ENCODE data around the gene PITPNB.

Gene PITPNB

DNA sequence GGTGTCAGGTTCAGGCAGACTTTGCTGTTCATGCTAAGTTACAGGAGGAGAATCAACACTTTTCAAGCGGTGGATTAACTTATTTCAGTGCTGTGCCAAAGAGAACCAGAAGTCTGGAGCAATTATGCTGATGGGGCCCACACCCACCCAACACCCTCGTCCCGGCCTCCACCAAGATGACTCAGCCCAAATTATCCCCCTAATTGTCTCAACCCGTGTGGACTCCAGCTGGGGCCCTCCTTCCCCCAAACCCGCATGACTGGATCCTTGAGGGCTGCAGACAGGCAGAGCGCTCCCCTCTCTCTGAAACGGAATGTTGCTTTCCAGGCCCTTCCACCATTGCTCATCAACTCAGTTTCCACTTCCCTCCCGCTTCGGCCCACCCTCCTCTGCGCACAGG lies 82.9 kb downstream of the PITPNB start:
- no peak overlapping the region for H3K4me3 ChIP-seq (ENCODE audit: low read length)
- TF ChIP-seq, protein P1, sequence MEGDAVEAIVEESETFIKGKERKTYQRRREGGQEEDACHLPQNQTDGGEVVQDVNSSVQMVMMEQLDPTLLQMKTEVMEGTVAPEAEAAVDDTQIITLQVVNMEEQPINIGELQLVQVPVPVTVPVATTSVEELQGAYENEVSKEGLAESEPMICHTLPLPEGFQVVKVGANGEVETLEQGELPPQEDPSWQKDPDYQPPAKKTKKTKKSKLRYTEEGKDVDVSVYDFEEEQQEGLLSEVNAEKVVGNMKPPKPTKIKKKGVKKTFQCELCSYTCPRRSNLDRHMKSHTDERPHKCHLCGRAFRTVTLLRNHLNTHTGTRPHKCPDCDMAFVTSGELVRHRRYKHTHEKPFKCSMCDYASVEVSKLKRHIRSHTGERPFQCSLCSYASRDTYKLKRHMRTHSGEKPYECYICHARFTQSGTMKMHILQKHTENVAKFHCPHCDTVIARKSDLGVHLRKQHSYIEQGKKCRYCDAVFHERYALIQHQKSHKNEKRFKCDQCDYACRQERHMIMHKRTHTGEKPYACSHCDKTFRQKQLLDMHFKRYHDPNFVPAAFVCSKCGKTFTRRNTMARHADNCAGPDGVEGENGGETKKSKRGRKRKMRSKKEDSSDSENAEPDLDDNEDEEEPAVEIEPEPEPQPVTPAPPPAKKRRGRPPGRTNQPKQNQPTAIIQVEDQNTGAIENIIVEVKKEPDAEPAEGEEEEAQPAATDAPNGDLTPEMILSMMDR (IDR thresholded peaks at IDR 0.05; ENCODE audit: insufficient read depth, low read depth, low read length, missing control alignments), result no peak
- no peak for DNase-seq (ENCODE audit: low read depth)

DNA sequence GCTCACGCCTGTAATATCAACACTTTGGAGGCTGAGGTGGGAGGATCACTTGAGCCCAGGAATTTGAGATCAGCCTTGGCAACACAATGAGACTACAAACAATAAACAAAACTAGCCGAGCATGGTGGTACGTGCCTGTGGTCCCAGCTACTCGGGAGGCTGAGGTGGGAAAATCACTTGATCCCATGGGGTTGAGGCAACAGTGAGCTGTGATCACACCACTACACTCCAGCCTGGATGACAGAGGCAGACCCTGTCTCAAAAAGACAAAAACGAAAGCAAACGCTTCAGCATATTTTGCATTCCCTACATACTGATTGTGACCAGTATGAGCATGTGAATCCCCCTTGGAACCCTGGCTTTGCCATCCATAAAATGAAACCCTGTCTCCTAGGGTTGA lies 83.6 kb downstream of the PITPNB start:
- H3K4me3 ChIP-seq (ENCODE audit: low read length), result no peak overlapping the region
- TF ChIP-seq, protein P1 (IDR thresholded peaks at IDR 0.05; ENCODE audit: insufficient read depth, low read depth, low read length, missing control alignments), result no peak
- no peak for DNase-seq (ENCODE audit: low read depth)

DNA sequence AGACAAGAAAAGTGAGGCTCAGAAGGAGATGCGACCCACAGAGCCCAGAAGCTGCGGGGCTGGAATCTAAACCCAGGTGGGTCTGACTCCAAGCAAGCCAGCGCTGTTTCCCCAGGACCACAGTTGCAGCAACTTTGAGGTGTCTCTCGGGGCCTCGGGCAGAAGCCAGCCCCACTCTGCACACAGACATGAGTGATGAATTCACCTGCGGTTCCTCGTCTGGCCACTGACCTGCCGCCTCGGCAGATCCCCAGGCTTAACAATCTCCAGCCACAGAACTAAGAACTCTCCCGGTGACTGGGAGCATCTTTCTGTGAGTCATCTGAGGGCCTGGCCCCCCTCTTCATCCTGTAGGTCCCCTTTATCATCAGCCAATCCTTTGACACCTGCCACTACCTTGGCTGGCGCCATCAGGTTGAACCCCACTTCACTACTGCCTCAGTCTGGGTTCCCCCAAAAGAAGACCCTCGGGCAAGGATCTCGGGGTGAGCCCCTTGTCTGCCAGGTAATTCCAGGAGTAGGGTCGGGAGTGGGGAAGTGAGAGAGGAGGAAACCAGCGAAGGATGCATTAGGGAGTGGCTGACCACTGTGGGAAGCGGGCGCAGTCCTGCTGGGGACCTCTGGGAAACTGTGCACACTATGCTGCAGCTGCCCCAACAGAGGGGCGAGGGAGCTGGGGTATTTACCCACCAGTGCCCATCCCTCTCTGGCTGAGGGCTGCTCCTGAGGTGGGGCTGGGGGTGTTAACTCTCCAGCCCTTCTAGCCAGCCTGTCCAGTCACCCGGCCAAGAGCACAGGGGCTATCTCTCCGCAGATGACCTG lies 84.5 kb downstream of the PITPNB start:
- TF ChIP-seq, protein P1 (IDR thresholded peaks at IDR 0.05; ENCODE audit: insufficient read depth, low read depth, low read length, missing control alignments), result no peak
- DNase-seq (ENCODE audit: low read depth), result no peak
- H3K4me3 ChIP-seq (ENCODE audit: low read length), result no peak overlapping the region

DNA sequence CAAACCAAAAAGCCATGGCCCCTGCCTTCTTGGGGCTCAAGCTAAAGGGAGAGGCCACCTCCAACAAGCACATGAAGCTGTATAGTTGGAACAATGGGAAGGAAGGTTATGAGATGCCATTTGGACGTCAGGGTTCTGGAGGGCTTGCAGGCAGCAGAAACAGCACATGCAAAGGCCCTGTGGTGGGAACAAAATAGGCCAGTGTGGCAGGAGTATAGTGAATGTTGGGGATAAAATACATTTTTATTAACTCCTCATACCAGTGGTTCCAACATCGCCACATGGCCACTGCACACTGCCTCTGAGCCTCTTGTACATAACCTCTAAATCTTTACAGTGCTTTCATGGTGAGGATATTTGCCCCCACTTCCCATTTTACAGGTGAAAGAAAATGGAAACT lies 85.3 kb downstream of the PITPNB start:
- no peak for DNase-seq (ENCODE audit: low read depth)
- TF ChIP-seq, protein P1 (IDR thresholded peaks at IDR 0.05; ENCODE audit: insufficient read depth, low read depth, low read length, missing control alignments), result no peak
- H3K4me3 ChIP-seq (ENCODE audit: low read length), result no peak overlapping the region

DNA sequence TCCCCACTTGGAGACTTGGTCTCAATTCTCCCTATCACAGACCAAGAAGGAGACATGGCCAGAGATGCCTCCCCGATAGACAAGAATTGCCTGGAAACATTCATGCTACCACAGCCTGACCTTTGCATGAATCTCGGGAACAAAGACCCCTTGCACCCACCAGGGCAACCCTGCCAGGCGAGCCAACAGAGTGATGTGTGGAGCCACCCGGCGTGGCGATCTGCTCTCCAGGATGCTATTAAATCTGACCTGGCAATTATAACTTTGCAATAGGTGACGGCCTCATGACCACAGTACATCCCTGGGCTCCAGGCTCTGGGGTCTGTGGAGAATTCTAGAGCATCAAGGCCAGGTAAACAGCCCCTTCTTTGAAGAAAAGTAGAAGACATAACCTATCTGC lies 86.5 kb downstream of the PITPNB start:
- no peak for DNase-seq (ENCODE audit: low read depth)
- H3K4me3 ChIP-seq (ENCODE audit: low read length), result no peak overlapping the region
- TF ChIP-seq, protein P1 (IDR thresholded peaks at IDR 0.05; ENCODE audit: insufficient read depth, low read depth, low read length, missing control alignments), result no peak

DNA sequence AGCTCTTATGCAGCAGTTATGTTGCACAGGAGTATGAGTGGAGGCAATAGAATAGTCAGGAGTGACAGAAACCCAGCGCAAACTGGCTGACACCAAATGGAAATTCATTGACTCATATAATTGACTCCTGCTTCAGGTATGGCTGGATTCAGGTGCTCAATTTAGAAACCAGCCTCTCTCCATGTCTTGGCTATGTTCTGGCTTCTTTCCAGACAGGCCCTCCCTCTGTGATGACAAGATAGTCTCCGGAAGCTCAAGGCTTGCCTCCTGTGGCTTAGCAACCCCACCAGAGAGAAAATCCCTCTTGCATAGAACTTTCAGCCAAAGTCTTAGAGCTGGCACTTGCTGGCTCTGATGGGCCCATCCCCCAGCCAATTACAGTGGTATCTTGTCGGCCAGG lies 89.4 kb downstream of the PITPNB start:
- H3K4me3 ChIP-seq (ENCODE audit: low read length), result no peak overlapping the region
- DNase-seq (ENCODE audit: low read depth), result no peak
- TF ChIP-seq, protein P1 (IDR thresholded peaks at IDR 0.05; ENCODE audit: insufficient read depth, low read depth, low read length, missing control alignments), result no peak

All from epithelial cell of esophagus (primary cell).